Caco-2 (cell line): ENCODE data around the gene ATP1A4. TPM values are rescaled to one million over a fixed set of nuclear protein-coding genes. Genes with fewer than 3 reads are reported as not detected.

Source experiments
- BruUV-seq: library from RNA; stranded (reverse); fragments of 400-500 nt; replicated peaks from 2 replicates; lab custom pipeline; 2021; lab: Mats Ljungman, UMichigan
- CTCF ChIA-PET: fragments of 300-600 bp; sonication (Branson Sonifier 250); formaldehyde crosslinking; loops from one replicate; lab custom pipeline; 2022; ENCODE audit warnings: antibody characterized with exemption; lab: Charles Lee
- POLR2A ChIA-PET: fragments of 300-600 bp; sonication (Branson Sonifier 250); formaldehyde crosslinking; loops from one replicate; lab custom pipeline; 2022; ENCODE audit warnings: antibody characterized with exemption; lab: Charles Lee
- DNase-seq, 2 experiments: peaks; one replicate each; pipeline versions ENCODE4 v3.0.0 to v3.0.0-alpha.2; 2020 to 2022
- H3K27me3 ChIP-seq: replicated peaks from 2 replicates; pipeline ENCODE4 v1.6.0; 2011; ENCODE audit warnings: low read length; ENCODE audit not compliant: control insufficient read depth, insufficient read depth
- H3K36me3 ChIP-seq: 2 replicates; pipeline ENCODE4 v1.5.1; 2011; ENCODE audit warnings: low read length; ENCODE audit not compliant: control insufficient read depth, insufficient read depth
- H3K4me1 ChIP-seq: fragments of 250-450 bp; sonication (Bioruptor Pico); 2 replicates; pipeline ENCODE4 v1.5.1; 2020; ENCODE audit warnings: mild to moderate bottlenecking
- H3K4me3 ChIP-seq: 2 replicates; pipeline ENCODE4 v1.5.1; 2011; ENCODE audit warnings: low read depth, mild to moderate bottlenecking, control low read depth, low read length
- H3K9me3 ChIP-seq: fragments of 250-450 bp; sonication (Bioruptor Pico); 2 replicates; pipeline ENCODE4 v1.5.1; 2020; ENCODE audit warnings: mild to moderate bottlenecking, moderate library complexity
- H3K27ac Mint-ChIP-seq: one replicate; pipeline ENCODE4 v1.8.0; 2022; ENCODE audit warnings: mixed read lengths; ENCODE audit not compliant: unreplicated experiment
- H3K27me3 Mint-ChIP-seq: one replicate; pipeline ENCODE4 v1.8.0; 2022; ENCODE audit warnings: mixed read lengths; ENCODE audit not compliant: insufficient read depth, unreplicated experiment
- H3K36me3 Mint-ChIP-seq: one replicate; pipeline ENCODE4 v1.8.0; 2022; ENCODE audit warnings: mild to moderate bottlenecking, mixed read lengths; ENCODE audit not compliant: insufficient read depth, unreplicated experiment
- H3K4me1 Mint-ChIP-seq: one replicate; pipeline ENCODE4 v1.8.0; 2022; ENCODE audit warnings: low read depth, mixed read lengths; ENCODE audit not compliant: unreplicated experiment
- H3K4me3 Mint-ChIP-seq: one replicate; pipeline ENCODE4 v1.8.0; 2022; ENCODE audit warnings: mild to moderate bottlenecking, moderate library complexity, mixed read lengths; ENCODE audit not compliant: unreplicated experiment
- H3K9me3 Mint-ChIP-seq: one replicate; pipeline ENCODE4 v1.8.0; 2022; ENCODE audit warnings: mixed read lengths; ENCODE audit not compliant: unreplicated experiment
- intact Hi-C: fragments of 100-400 bp; cut with micrococcal nuclease; formaldehyde crosslinking; loops from one replicate; pipeline ENCODE4 v1.10.0; 2022; ENCODE audit not compliant: unreplicated experiment
- total RNA-seq: library from RNA; stranded (reverse); gene quantifications from 2 replicates; pipeline ENCODE4 v1.2.3, GENCODE V29; 2022
- TF ChIP-seq, protein P1 (sequence below), 2 experiments: fragments of 200-600 bp in 1 of 2; IDR thresholded peaks; 1 replicate in 1 of 2; 2 replicates in 1 of 2; pipeline versions ENCODE4 v1.5.1 to v1.8.0; 2011 to 2022; ENCODE audit warnings: antibody characterized with exemption in 1 of 2, control low read depth in 1 of 2, inconsistent platforms in 1 of 2, low read depth in 1 of 2, low read length in 1 of 2, mild to moderate bottlenecking in 1 of 2, moderate library complexity in 1 of 2; ENCODE audit not compliant: insufficient read depth in 1 of 2, severe bottlenecking in 1 of 2, unreplicated experiment in 1 of 2

Gene ATP1A4
- total RNA-seq, 1 experiment from 2014 or later: not detected

DNA sequence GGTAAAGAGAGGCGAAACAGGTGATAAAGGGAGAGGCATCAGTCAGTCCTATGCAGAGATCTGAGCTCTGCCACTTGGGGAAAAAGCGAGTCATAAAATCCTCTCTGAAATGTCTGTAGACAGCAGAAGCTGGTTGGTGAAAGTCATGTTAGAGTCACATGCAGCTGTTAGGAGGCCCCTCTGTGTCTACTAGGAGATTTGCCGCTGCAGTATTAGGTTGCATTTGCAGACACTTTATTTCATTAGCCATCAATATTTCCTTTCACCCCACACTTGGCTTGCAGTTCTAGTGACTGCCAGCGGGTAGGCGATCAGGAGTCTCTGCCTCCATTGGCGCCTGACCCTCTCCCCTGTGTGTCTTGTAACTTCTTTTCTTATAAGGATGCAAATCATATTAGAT, 16.2 kb downstream of the ATP1A4 start:
- no peaks in the 10 kb centered on the region for H3K27me3 ChIP-seq
- ChIA-PET POLR2A (interaction anchor here (0.7 kb wide), 1 partner anchor 85 kb away, joined by 6 read pairs; no protein-coding TSS in a partner anchor), CTCF (interaction anchor here (1.0 kb wide), 1 partner anchor 40 kb away, joined by 3 read pairs; no protein-coding TSS in a partner anchor)
- no peak for DNase-seq
- Mint-ChIP-seq H3K27me3 (peaks cover 2% of the 10 kb centered on the region), H3K36me3 (no peaks in the 10 kb centered on the region), H3K4me1 (no peaks in the 10 kb centered on the region), H3K4me3 (no peak overlapping the region), H3K27ac (no peak overlapping the region), H3K9me3 (no peaks in the 10 kb centered on the region)
- no peaks in the 10 kb centered on the region for H3K9me3 ChIP-seq
- intact Hi-C loops: no loop called here
- BruUV-seq: no TSS peak
- no peaks in the 10 kb centered on the region for H3K4me1 ChIP-seq
- TF ChIP-seq, protein P1, sequence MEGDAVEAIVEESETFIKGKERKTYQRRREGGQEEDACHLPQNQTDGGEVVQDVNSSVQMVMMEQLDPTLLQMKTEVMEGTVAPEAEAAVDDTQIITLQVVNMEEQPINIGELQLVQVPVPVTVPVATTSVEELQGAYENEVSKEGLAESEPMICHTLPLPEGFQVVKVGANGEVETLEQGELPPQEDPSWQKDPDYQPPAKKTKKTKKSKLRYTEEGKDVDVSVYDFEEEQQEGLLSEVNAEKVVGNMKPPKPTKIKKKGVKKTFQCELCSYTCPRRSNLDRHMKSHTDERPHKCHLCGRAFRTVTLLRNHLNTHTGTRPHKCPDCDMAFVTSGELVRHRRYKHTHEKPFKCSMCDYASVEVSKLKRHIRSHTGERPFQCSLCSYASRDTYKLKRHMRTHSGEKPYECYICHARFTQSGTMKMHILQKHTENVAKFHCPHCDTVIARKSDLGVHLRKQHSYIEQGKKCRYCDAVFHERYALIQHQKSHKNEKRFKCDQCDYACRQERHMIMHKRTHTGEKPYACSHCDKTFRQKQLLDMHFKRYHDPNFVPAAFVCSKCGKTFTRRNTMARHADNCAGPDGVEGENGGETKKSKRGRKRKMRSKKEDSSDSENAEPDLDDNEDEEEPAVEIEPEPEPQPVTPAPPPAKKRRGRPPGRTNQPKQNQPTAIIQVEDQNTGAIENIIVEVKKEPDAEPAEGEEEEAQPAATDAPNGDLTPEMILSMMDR (IDR thresholded peaks at IDR 0.05; ENCODE audit: insufficient read depth in 1 of 2, low read depth in 1 of 2, low read length in 1 of 2, severe bottlenecking in 1 of 2, unreplicated experiment in 1 of 2): no peak
- H3K36me3 ChIP-seq: no peaks in the 10 kb centered on the region
- H3K4me3 ChIP-seq: no peak overlapping the region

DNA sequence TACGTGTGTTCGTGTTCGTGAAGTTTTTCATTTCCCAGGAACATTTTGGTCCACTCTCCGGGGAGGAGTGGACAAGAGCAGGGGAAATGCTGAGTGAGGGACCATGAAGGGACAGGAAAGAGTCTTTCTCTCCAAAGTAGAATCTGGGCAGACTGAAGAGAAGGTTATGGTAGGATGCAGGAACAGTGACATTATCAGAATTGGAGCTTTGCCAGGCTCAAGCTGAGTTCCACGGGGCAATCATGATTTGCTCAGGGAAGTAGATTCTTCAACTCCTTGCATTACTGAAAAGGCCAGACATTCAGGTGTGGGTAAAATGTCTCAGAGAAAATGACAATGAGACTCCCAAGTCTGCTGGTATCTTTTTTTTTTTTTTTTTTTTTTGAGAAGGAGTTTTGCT, 16.6 kb downstream of the ATP1A4 start:
- Histone ChIP-seq H3K4me1 (no peaks in the 10 kb centered on the region), H3K9me3 (no peaks in the 10 kb centered on the region), H3K4me3 (no peak overlapping the region), H3K36me3 (no peaks in the 10 kb centered on the region), H3K27me3 (no peaks in the 10 kb centered on the region)
- ChIA-PET CTCF (interaction anchor here (1.0 kb wide), 1 partner anchor 40 kb away, joined by 3 read pairs; no protein-coding TSS in a partner anchor), POLR2A (interaction anchor here (0.7 kb wide), 1 partner anchor 84 kb away, joined by 6 read pairs; no protein-coding TSS in a partner anchor)
- no peak for DNase-seq
- H3K36me3 Mint-ChIP-seq: no peaks in the 10 kb centered on the region
- BruUV-seq: no TSS peak
- H3K4me1 Mint-ChIP-seq: no peaks in the 10 kb centered on the region
- H3K9me3 Mint-ChIP-seq: no peaks in the 10 kb centered on the region
- intact Hi-C loops: no loop called here
- peaks cover 2% of the 10 kb centered on the region for H3K27me3 Mint-ChIP-seq
- TF ChIP-seq, protein P1 (IDR thresholded peaks at IDR 0.05; ENCODE audit: insufficient read depth in 1 of 2, low read depth in 1 of 2, low read length in 1 of 2, severe bottlenecking in 1 of 2, unreplicated experiment in 1 of 2): no peak
- H3K27ac Mint-ChIP-seq: no peak overlapping the region
- H3K4me3 Mint-ChIP-seq: no peak overlapping the region

DNA sequence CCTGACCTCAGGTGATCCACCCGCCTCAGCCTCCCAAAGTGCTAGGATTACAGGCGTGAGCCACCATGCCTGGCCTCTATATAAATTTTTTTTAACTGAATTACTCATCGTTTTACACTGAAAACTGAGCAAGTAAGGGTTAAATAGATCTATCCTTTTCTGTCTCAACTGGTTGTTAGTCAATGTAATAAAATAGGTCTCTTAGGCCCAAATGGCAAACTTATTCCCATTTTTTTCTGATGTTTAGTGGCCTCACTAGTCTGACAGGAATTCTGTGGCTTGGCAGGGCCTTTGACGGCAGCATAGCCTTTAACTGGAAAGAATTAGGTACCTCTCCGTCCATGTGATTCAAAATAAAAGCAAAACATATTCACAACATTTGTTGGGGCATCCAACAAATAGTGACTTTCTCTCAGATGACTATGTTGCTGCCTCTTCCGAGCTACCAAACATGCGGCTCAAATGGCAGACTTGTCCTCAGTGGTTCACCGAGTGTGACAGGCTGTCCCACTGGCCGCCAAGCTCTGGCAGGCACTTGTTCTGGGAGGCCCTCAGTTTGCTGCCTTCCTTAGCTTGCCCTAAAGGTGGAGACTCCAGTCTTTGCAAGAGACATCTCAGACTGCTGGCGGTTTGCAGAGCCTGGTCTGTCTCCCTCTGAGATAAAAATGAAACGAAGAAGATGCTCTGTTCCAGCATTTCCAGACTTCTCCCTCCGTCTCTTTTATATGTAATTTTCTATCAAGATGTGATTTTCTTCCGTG, 17.4 kb downstream of the ATP1A4 start:
- BruUV-seq: no TSS peak
- Mint-ChIP-seq H3K36me3 (no peaks in the 10 kb centered on the region), H3K4me1 (no peaks in the 10 kb centered on the region), H3K9me3 (no peaks in the 10 kb centered on the region), H3K27ac (no peak overlapping the region), H3K27me3 (peaks cover 2% of the 10 kb centered on the region), H3K4me3 (no peak overlapping the region)
- POLR2A ChIA-PET: no interaction called here
- Histone ChIP-seq H3K9me3 (no peaks in the 10 kb centered on the region), H3K36me3 (no peaks in the 10 kb centered on the region), H3K27me3 (no peaks in the 10 kb centered on the region), H3K4me1 (no peaks in the 10 kb centered on the region), H3K4me3 (no peak overlapping the region)
- intact Hi-C loops: no loop called here
- CTCF ChIA-PET: interaction anchor here (1.4 to 1.6 kb wide), 2 partner anchors 24 to 83 kb away, joined by 3 to 6 read pairs; no protein-coding TSS in a partner anchor
- no peak for DNase-seq
- TF ChIP-seq, protein P1 (IDR thresholded peaks at IDR 0.05; ENCODE audit: insufficient read depth in 1 of 2, low read depth in 1 of 2, low read length in 1 of 2, severe bottlenecking in 1 of 2, unreplicated experiment in 1 of 2): no peak
